Right renal pelvis (tissue), 4 donors: ENCODE data around the gene ADAM17. TPM values are rescaled to one million over a fixed set of nuclear protein-coding genes. Genes with fewer than 3 reads are reported as not detected.
"Not testable (repeated sequence)": the region's sequence is repeated elsewhere in the genome, so short reads cannot be mapped to it uniquely, and the experiment has no call there.

Experiments used
- DNase-seq, 4 donors: peaks; one replicate each; pipeline ENCODE4 v3.0.0-alpha.2; 2013; ENCODE audit warnings: low read depth in 4 of 4, low spot score in 3 of 4, missing footprints in 1 of 4
- polyA plus RNA-seq, 4 donors: library from polyadenylated mRNA; unstranded; fragments of 120-200 nt; gene quantifications; one replicate each; pipeline ENCODE4 v1.2.1, GENCODE V29; 2013; ENCODE audit not compliant: insufficient read length in 4 of 4

ADAM17 gene
- polyA plus RNA-seq, 4 donors = 37.3 to 45.6 (median 39.6) TPM

DNA sequence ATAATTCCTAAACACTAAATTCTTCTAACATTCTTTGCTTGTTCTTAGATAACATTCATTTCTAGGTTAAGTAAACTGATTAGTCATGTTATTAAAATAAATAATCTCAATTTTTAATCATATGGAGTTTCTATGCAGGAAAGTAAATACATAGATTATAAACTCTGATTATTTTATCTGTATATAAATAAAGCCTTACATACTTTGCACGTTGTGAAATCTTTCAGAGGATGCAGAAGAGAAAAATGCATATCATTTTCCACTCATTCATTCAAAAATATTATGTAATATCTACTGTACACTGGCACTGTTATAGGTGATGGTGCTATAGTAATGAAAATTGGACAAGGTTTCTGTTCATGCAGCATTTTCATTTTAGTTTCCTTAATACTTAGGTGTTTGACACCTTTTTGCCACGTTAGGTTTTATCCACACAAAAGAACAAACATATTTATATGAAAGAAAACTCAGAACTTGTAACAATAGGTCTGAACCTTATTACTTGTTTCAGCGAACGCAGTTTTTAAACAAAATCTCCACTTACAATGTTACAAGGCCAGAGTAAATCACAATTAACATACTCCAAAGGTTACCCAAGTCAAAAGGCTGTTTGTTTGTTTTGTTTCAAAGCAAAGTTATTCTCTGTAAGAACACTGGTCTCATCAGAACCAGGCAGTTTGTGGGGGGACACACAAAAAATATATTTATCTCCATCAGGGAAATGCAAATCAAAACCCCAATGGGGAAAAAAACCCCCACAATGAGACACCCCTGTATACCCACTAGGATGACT is 27.4 kb downstream of the ADAM17 start:
- DNase-seq = no peak

DNA sequence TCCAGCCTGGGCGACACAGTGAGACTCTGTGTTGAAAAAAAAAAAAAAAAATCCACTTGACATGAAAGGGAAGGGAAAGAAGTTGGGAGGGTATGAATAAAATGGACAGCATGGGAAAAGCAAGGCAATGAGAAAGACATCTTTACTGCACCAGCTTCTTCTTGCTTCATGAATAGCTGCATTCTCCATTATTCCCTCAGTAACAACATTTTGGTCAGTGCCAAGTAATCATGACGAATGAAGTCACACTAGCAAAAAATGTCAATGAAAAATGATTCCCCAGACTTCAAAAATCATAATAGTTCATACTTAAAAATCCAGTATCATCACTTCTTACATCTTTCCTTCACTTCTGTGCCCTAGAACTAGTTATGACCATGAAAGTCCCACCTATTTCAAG is 30.4 kb downstream of the ADAM17 start:
- no peak for DNase-seq

DNA sequence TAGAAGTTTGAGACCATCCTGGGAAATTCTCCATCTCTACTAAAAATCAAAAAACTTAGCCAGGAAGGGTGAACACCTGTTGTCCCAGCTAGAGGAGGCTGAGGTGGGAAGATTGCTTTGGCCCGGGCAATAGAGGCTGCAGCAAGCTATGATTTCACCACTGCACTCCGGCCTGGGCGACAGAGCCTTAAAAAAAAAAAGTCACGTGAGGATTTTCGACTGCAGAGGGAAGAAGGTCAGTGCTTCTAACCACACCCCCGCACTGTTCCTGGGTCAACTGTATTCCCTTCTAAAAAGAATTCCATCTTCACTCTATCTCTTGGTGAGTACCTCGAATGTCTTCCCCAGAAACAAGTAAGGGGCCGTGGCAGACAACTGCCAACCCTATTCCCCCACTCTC is 31.3 kb downstream of the ADAM17 start:
- DNase-seq = no peak

DNA sequence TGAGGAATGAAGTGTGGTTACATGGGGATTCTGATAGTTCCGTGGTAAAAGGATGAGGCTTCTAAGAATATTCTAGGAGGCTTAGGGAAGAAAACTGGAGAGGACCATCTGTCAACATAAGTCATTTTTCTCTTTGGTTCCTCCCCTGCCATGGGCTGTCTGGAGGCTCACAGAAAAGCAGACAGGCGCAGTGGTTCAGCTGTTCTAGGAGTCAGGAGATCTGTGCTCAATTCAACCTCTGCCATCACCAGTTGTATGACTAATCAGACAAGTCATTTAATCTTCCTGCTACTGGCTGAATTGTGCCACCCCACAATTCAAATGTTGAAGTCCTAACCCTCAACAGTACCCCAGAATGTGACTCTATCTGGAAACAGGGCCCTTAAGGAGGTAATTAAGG is 36.4 kb downstream of the ADAM17 start:
- DNase-seq = no peak

GRCh38 chr2:9518780-9519179 is 36.9 kb downstream of the ADAM17 start:
- no peak for DNase-seq

- no peak for DNase-seq
Measured at GRCh38 chr2:9518163-9518562, 37.5 kb downstream of the ADAM17 start.

DNA sequence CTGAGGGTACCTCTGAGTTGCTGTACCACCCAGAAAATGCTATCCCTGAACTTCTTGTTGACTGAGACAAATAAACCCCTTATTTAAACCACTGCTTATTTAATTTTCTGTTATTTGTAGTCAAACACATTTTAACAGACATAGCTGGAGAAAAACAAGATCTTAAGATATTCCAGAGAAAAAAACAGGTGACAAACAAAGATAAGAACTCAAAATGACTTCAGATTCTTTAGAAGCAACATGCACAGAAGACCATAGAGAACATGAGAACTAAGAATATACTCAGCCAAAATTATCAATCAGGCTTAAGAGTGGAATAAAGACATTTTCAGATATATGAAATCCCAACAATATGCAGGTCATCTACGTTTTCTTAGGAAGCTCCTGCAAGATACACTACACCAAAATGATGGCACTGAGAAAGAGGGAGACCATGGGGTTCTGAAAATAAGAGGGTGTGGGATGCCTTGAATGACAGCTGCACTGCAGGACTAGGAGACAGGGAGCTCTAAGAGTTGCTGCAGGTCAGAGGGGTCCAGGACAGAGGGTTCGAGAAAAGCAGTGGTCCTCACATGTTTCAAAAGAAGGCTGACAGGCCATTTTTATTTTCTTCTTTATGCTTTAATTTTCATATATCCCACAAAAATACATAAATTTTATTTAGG is 38.4 kb downstream of the ADAM17 start:
- DNase-seq = no peak

- DNase-seq = not testable (repeated sequence)
Measured at GRCh38 chr2:9513946-9514345, 41.7 kb downstream of the ADAM17 start.

- DNase-seq = no peak
Measured at GRCh38 chr2:9508931-9509330, 46.7 kb downstream of the ADAM17 start.

- DNase-seq = no peak
Measured at GRCh38 chr2:9498210-9498609, 57.4 kb downstream of the ADAM17 start.

DNA sequence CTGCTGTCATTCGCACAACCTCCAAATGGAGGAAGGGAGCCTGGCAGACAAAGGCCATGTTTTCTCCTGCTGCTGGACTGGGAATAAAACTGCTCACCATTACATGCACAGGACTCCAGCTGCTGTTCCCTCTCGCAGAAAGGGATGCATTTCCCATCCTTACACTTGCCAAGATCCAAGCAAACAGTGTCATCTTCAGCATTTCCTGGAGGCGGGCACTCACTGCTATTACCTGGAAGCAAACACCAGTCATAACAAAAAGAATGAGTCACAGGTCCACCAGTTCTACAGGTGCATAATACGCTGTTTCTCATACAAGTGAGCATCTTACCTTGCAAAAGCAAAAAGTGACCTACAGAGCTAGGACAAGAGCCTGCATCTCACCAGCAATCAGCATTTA is 58.6 kb downstream of the ADAM17 start:
- DNase-seq = no peak

DNA sequence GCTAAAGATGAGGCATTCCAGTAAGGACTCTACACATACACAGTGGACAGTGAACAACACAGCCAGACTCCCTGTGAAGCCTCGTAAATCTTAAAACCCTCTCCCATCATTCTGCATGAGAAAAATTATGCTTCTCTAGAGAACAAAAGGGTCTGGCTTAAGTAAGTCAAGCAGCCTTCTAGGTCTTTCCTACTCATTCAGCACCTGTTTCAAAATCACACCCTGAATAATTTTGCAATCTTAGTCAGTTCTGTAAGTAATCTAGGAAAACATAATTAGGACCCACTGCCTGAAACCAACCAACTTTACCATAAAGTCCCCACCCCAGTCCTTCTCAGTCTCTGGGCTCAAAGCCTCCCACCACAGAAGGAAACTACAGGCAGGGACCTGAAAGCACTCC is 61.5 kb downstream of the ADAM17 start:
- DNase-seq = no peak

GRCh38 chr2:9493478-9493877 is 62.2 kb downstream of the ADAM17 start:
- DNase-seq = no peak

DNA sequence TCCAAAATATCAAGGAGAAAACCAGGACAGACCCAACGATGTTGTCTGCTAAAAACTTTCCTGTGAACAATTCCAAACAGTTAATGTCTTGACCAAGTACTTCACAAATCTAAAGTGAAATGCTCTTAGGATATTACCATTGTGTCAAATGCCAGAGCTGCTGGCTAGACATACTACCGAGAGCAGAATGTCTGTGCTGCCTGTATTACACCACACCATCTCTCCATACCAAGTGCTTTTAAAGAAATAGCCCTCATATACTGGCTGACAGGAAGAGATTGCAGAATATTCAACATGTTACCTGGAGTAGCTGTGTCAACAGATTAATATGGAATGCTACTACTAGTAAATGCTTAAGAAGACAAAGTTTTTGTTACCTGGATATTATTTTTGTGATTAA is 62.7 kb downstream of the ADAM17 start:
- DNase-seq = no peak

- DNase-seq = no peak
Measured at GRCh38 chr2:9490789-9491188, 64.8 kb downstream of the ADAM17 start.

DNA sequence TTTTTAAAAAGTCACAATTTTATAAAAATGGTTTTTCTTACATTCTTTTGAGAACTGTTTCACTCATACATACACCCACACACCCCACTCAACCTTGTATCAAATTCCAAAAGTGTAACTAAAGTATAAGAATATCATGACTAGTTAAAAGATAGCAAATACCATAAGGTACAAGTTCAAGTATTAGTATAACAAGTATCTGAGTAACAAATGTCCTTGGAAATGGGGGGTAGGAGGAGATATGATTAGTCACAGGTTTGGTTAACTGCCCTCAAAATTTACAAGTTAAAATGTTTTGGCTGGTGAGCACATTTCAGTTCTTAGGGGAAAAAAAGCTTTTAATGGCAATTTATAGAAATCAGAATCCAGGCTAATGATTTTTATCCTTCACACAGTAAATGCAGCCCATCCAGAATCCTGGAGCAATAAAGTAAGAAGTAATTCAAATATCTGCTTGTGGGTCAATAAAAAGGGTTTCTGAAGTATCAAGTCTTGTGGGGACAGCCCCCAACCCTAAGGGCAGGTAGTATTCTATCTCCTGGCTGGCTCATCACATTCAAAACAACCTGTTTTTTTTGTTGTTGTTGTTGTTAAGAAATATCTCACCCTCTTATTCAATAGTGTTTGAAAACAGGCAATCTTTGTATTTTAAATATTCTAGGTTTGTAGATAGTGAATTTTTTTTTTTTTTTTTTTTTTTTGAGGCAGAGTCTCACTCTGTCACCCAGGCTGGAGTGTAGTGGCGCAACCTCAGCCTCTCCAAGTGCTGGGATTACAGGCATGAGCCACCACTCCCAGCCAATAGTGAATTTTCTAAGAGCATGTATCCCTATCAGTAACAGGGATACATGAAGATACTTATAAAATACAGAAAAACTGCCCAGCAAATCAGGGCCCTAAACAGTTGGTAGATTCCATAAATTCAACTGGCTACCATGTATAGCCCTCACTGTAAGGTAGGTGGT is 66.8 kb downstream of the ADAM17 start:
- no peak for DNase-seq

GRCh38 chr2:9484533-9484932 is 71.1 kb downstream of the ADAM17 start:
- DNase-seq = no peak

GRCh38 chr2:9483107-9483506 is 72.5 kb downstream of the ADAM17 start:
- DNase-seq = no peak

DNA sequence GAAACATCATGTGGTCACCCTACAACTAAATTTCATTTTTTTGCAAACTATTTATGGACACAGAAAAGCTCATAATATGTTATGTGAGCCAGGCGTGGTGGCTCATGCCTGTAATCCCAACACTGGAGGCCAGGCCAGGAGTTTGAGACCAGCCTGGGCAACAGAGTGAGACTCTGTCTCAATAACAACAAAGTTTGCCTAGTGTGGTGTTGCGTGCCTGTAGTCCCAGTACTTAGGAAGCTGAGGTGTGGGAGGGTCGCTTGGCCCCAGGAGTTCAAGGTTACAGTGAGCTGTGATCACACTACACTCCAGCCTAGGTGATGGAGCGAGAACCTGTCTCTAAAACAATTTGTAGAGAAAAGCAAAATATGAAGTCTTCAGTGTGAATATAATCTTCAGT is 75.5 kb downstream of the ADAM17 start:
- no peak for DNase-seq

- DNase-seq = no peak
Measured at GRCh38 chr2:9478526-9478925, 77.1 kb downstream of the ADAM17 start.

DNA sequence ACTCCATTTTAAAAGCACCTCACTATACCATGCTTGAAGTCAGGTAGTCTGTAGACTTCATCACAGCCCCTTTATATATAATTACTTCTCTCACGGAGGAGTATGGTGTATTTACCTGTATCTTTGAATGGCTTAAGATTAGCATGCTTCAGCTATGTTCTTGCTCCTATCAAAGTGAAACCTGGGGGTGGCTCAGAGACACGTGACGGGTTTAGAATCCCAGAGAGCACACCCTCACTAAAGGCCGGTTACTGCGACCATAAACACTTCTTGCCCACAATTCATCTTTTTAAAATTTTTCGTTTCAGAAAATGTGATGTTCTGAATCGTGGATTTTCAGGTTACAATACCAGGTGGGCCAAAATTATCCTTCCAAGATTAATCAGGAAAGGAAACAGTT is 77.7 kb downstream of the ADAM17 start:
- no peak for DNase-seq
